ENCODE measurements around the gene DHX30.
"Not testable (repeated sequence)": the region's sequence is repeated elsewhere in the genome, so short reads cannot be mapped to it uniquely, and the experiment has no call there.

Gene DHX30
- 103 reads per million, percentile 83 among the genes with 10 or more reads in this experiment for total RNA-seq

DNA sequence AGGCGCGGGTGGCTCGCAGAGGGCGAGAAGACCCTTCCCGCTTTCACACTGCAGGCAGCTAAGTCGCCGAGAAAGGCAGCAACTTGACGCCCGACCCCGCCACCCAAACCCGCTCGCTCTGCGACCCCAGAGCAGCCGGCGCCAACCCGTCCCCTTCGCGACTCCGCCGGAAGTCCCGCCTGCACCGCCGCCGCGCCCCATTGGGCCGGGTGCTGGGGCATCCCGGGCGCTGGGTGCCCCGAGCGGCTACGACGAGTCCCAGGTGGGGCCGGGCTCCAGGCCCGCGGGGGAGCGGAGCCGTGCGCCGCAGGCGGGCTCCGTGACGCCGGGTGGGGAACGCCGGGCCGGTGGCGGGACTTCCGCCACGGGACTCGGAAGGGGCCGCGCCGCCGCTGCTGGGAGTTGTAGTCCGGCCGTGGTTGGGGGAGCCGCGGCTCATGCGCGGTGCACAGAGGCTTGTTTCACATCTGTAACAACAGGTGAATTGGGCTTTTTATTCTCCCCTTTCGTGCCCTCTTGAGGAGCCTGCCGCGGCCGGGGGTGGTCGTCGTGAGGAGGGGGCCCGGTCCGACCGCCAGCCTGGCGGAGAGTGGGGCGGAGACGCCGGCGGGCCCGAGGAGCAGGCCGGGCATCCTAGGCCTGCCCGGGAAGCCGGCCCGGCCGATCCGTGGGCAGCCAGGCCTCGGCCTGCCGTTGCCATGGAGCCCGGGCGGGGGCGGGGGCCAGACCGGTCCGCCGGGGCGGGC is at the start of gene DHX30:
Gene DHX30, plus strand, starts transcription at position 405 of the 746 bp plus-strand sequence. CDS start 7,546 bp downstream, outside the sequence.
- DNase-seq, result peak; percentile 83

DNA sequence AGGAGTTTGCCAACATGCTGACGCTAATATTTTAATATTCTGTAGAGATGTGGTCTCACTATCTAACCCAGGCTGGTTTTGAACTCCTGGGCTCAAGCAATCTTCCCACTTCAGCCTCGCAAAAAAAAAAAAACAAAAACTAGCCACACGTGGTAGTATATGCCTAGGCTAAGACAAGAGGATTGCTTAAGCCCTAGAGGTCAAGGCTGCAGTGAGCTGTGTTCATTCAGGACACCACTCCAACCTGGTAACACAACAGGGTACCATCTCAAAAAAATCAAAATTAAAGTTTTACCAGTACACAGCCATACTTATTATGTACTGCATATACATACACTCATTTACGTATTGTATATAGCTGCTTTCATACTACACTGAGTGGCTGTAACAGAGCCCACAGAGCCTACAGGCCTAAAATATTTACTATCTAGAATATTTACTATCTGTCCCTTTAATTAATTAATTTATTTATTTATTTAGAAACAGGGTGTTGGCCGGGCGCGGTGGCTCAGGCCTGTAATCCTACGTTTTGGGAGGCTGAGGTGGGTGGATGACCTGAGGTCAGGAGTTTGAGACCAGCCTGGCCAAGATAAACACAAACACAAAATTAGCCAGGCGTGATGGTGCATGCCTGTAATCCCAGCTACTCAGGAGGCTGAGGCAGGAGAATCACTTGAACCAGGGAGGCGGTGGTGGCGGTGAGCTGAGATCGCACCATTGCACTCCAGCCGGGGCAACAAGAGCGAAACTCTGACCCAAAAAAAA is 44.5 kb upstream of the DHX30 start:
- no peak for DNase-seq

GRCh38 chr3:47760207-47760606 is 42.7 kb upstream of the DHX30 start:
- DNase-seq, result not testable (repeated sequence)

DNA sequence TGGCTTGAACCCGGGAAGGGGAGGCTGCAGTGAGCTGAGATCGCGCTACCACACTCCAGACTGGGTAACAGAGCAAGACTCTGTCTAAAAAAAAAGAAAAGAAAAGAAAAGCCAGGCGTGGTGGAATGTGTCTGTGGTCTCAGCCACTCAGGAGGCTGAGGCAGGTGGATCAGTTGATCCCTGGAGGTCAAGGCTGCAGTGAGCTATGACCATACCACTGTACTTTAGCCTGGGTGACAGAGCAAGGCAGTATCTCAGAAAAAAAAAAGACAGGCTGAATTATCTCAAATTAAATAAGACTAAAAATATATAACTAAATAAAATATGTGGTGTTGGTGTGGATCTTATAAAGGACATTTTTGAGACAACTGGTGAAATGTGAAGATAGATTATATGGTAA is 41.9 kb upstream of the DHX30 start:
- DNase-seq, result no peak

DNA sequence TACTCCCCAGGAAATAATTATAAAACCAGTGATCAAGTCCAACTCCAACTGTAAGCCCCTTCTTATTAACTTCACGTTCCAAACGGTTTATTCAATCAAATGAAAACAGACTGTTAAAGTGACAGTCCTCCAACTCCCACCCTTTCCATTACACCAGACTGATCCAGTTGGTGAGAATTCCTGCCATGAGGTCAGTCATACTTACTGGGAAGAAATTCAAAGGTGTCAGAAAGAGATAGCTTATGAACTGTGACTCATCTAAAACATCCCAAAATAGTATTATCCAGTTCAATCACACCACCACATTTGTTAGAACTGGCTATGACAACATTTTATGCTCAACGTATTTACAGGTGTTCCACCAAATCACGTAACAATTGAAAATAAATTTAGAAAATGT is 40.7 kb upstream of the DHX30 start:
- no peak for DNase-seq

- no peak for DNase-seq
Observed at GRCh38 chr3:47766186-47766585, 36.8 kb upstream of the DHX30 start.

DNA sequence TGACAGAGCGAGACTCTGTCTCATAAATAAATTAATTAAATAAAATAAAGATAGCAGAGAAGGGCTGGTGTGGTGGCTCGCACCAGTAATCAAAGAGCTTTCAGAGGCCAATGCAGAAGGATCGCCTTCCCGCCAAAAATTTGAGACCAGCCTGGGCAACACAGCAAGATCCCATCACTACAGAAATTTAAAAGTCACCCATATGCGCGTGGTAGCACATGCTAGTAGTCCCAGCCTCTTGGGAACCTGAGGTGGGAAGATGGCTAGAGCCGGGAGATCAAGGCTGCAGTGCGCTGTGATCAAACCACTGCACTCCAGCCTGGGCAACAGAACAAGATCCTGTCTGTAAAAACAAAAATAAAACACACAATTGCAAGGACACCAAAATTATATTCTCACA is 30.9 kb upstream of the DHX30 start:
- no peak for DNase-seq

- DNase-seq, result no peak
Observed at GRCh38 chr3:47772788-47773187, 30.1 kb upstream of the DHX30 start.

DNA sequence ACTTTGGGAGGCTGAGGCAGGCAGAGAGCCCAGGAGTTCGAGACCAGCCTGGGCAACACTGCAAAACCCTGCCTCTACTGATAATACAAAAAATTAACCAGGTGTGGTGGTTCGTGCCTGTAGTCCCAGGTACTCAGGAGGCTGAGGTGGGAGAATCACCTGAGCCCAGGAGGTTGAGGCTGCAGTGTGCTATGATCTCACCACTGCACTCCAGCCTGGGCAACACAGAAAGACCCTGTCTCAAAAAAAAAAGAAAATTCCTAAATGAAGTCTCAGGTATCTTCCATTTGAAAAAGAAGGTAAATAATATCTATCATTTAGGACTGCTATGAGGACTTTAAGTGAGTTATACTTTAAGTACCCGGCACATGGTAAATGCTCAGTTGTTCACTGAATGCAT is 24.2 kb upstream of the DHX30 start:
- no peak for DNase-seq

DNA sequence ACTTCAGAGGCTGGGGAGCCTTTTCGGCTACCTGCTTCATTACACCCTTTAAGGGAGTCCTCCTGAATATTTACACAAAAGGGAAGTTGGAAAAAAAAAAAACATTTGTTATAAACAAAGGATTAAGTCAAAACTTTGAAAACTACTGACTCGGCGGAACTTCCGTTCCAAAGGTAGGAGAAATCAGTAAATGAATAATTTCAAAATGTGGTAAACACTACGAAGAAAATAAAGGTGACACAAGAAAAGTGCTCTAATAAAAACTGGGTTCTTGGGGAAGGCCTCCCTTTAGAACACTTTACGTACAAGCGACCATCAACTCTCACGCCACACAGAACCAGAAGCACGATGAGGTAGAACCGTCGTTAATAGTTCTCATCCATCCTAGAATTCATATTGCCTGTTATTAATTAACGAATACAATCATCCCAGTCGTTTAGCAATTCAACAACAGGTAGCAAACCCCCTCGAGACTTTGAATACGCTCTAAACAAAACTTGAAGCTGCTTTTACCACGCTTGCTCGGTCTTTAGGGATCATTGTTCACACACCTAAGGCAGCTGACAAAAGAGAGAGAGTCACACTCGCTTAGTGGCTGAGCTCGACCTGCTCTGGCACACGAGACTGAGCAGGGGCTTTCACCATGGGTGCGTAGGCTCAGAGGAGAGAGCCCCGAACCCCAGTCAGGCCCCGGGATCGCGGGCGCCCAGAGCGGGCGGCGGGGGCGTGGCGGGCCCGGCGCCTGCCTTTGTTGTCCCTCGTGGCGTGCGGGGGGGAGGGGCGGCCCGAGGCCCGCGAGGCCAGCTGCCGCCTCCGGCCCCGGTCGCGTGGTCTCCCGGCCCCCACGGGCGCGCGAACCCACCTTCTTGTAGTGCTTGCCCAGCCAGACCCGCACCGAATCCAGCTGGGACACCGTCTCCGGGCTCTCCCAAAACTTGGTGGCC is 21.9 kb upstream of the DHX30 start:
- DNase-seq, result peak; percentile 50

DNA sequence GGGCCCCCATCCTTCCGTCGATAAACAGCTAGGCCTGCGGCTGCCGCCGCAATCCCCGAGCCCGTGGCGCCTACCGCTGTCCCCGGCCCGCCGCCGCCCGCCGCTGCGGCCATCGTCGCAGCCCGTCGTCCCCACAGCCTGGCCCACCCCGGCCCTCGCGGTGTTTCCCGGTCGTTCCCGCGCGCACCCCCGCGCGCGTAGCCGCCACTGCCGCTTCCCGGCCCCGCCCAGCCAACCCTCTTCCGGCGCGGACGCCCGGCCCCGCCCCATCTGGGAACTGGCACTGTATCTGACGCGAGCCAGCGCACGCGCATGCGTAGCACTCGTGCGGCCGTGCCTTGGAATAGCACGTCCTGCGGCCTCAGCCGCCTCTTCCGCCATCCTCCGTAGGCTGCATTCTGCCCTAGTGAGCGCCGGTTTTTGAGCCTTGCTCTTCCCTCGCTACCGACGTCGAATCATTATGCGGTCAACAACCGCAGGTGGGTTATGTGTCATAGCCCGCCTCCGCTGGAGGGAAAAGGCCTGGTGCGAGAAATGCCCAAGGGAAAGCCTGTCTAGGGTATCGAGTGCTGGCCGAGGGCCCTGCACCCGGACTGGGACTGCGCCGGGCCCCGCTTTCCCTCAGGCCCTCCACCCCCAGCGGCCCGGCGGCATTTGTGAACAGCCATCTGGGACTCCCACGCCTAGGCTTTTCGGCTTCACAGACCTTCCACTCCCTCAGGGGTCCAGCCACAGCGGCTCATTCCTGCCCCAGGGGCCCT is 21.1 kb upstream of the DHX30 start, which contains the start of gene SMARCC1:
Gene SMARCC1, minus strand, starts transcription at position 209 of the 761 bp plus-strand sequence. Its CDS starts 96 bp downstream, at position 113.
- peak; percentile 96 for DNase-seq

DNA sequence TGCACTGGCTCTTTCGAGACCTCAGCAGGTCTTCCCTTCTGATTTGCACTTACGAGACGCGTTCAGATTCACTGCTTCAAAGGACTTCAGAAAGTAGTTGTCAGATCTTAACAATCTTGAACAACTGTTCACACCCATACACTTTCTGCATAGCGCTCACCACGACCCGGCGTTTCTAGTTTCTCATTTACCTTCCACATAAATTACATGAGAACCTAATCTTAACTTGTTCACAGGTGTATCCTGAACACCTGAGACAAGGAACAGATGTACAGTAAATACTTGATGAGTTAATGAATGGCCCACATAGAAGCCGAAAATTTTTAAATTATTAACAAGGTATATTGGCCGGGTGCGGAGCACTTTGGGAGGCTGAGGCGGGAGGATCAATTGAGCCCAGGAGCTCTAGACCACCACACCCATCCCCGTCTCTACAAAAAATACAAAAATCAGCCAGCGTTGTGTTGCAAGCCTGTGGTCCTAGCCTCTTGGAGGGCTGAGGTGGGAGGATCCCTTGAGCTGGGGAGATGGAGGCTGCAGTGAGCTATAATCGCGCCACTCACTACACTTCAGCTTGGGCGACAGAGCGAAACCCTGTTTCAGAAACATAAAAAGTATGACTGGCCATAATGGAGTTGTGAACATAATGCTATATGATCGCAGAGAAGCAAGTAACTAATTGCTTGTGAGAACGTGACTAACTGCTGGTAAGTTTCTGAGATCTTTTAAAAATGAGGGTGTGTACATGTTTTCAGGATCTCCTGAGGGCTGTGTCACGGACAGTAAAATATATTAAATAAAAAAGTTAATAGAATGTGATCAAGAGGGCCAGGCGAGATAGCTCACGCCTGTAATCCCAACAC is 20.3 kb upstream of the DHX30 start:
- DNase-seq, result no peak

DNA sequence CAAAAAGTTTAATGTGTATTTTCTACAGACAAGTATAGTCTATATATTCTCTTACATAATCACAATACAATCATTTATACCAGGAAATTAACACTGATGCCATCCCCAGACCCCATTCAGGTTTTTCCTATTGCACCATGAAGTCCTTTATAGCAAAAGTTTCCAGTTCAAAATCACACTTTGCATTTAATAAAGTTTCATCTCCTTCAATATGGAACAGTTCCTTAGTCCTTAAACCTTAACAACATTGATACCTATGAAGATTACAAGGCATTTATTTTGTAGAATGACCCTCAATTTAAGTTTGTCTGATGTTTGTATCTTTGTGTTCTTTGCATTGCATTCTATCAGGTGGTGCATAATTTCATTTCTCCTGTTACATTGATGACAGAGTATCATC is 19.3 kb upstream of the DHX30 start:
- no peak for DNase-seq

GRCh38 chr3:47791193-47791855 is 11.6 kb upstream of the DHX30 start:
- DNase-seq, result no peak

DNA sequence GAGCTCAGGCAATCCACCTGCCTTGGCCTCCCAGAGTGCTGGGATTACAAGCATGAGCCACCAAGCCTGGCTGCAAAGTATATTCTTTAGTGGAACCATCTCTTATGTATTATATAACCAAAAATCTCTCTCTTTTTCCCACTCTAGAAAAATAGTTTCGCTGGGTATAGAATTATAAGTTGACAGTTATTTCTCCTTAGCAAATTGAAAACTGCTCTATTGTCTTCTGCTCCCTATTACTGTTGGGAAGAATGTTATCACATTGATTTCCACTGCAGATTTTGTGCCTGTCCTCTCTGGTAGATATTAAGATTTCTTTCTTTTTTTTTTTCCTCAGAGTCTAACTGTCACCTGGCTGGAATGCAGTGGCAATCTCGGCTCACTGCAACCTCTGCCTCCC is 10.2 kb upstream of the DHX30 start:
- DNase-seq, result no peak

- DNase-seq, result no peak
Observed at GRCh38 chr3:47794544-47794943, 8.4 kb upstream of the DHX30 start.

GRCh38 chr3:47799733-47800132 is 3.2 kb upstream of the DHX30 start:
- no peak for DNase-seq

DNA sequence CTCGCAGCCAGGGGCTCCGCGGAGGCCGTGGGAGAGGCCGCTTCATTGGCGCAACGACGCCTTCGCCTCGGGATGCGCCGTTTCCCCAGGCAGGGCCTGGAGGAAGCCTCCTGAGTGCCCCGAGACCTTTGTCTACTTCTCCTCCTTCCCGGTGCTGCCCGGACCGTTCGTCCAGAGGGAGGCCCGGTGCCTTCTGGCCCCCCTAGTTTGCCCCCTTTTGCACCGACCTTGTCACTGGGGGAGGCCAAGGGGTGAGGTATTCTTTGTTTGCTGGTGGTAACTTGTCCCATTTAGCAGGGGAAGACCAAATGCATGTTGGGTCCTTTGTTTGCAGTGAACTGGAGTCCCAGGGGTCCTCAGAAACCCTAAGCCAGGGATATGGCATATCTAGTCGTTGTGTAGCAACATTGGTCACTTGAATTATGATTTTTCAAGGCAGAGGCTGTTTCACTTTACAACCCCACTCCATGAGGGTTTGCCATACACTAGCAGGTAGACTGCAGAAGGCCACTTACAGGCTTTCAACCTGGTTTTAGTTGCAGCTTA is 615 bp downstream of the DHX30 start:
- DNase-seq, result no peak

- no peak for DNase-seq
Observed at GRCh38 chr3:47804577-47804976, 1.6 kb downstream of the DHX30 start.

- DNase-seq, result no peak
Observed at GRCh38 chr3:47813551-47814177, 10.7 kb downstream of the DHX30 start.

Data from effector CD4-positive, alpha-beta T cell (primary cell).